ENCODE measurements around the gene RAB1A. TPM values are rescaled to one million over a fixed set of nuclear protein-coding genes. Genes with fewer than 3 reads are reported as not detected.

RAB1A gene
- total and polyA plus RNA-seq, 2 donors: 130 to 140 TPM

DNA sequence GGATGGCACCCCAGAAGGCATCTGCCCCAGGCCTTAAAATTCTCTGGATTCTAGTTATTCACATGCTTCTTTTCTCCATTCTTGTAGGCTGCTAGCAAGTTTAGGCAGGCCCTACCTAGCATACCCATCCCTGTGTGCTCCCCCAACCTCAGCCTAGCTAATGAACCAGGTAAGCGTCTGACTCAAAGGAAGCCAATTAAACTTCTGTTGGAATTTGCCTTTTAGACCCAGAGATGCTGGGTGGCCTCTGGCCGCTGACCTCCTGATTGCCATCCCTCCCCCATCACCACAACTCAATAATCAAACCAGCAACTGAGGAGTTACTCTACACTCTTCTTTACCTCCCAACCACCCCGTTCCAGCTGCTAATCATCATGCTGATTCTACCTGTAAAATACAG lies 92.7 kb downstream of the RAB1A start:
- H3K4me1 ChIP-seq (ENCODE audit: insufficient read depth): peaks cover 2% of the 10 kb centered on the region
- 83% methylated on average over 3 of the region's 3 CpGs for WGBS
- DNase-seq (ENCODE audit: extremely low spot score): no peak
- no peak overlapping the region for H3K27ac ChIP-seq (ENCODE audit: low read depth)
- H3K36me3 ChIP-seq (ENCODE audit: insufficient read depth): no peaks in the 10 kb centered on the region
- no peak overlapping the region for H3K4me3 ChIP-seq (ENCODE audit: low read depth, low read length)

Small RNA genes lying within 50 kb of the gene (small RNA-seq; reads per million reads assigned to genes)
- not detected for gene RF00090

Other genes starting within 250 kb of the RAB1A start
- 13.5 TPM for gene SLC1A4, start 140.7 kb downstream of the RAB1A start, total RNA-seq
- gene SLC1A4, start 140.7 kb downstream of the RAB1A start, polyA plus RNA-seq: 4.8 TPM
- gene CEP68, start 73.7 kb downstream of the RAB1A start, total RNA-seq: 32.3 TPM
- 18.5 TPM for gene CEP68, start 73.7 kb downstream of the RAB1A start, polyA plus RNA-seq
- 145 TPM for gene ACTR2, start 97.7 kb upstream of the RAB1A start, total RNA-seq
- gene ACTR2, start 97.7 kb upstream of the RAB1A start, polyA plus RNA-seq: 85.3 TPM

Data from urinary bladder (tissue), 4 donors.